Prostate gland (tissue), 2 donors: ENCODE measurements around the gene MRM2.

Source experiments
- CTCF ChIP-seq, 4 experiments: fragments of 200-600 bp in 2 of 4; fragments of 450-650 bp in 2 of 4; sonication (generic) in 2 of 4; IDR thresholded peaks; 1 replicate in 3 of 4; 2 replicates in 1 of 4; pipeline ENCODE4 v1.5.1; 2016 to 2019; ENCODE audit warnings: antibody characterized with exemption in 4 of 4, mild to moderate bottlenecking in 2 of 4, moderate library complexity in 2 of 4
- POLR2A ChIP-seq: fragments of 450-650 bp; IDR thresholded peaks from one replicate; pipeline ENCODE4 v1.6.1; 2016; ENCODE audit warnings: antibody characterized with exemption, mild to moderate bottlenecking

- TF ChIP-seq CTCF (IDR thresholded peaks at IDR 0.05) (no peak), POLR2A (no peak)
Measured at GRCh38 chr7:2224491-2224928, 17.5 kb downstream of the MRM2 start.
